Measurements from ENCODE around the gene FXYD4.
A peak's percentile ranks its signal among the peaks of the same experiment; 100 is the strongest.

DNA sequence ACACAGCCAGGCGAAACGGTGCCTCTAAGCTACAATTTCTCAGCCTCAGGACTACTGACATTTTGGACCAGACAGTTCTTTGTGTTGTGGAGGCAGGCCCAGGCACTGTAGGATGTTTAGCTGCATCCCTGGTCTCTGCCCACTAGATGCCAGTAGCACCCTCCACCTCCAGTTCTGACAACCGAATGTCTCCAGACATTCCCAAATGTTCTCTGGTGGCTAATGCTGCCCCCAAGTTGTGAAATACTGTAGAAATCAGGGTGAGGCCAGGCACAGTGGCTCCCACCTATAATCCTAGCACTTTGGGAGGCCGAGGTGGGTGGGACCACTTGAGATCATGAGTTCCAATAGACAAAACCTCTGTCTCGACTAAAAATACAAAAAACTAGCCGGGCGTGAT lies 19.3 kb downstream of the FXYD4 start:
- TF ChIP-seq, protein P1, sequence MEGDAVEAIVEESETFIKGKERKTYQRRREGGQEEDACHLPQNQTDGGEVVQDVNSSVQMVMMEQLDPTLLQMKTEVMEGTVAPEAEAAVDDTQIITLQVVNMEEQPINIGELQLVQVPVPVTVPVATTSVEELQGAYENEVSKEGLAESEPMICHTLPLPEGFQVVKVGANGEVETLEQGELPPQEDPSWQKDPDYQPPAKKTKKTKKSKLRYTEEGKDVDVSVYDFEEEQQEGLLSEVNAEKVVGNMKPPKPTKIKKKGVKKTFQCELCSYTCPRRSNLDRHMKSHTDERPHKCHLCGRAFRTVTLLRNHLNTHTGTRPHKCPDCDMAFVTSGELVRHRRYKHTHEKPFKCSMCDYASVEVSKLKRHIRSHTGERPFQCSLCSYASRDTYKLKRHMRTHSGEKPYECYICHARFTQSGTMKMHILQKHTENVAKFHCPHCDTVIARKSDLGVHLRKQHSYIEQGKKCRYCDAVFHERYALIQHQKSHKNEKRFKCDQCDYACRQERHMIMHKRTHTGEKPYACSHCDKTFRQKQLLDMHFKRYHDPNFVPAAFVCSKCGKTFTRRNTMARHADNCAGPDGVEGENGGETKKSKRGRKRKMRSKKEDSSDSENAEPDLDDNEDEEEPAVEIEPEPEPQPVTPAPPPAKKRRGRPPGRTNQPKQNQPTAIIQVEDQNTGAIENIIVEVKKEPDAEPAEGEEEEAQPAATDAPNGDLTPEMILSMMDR (IDR thresholded peaks at IDR 0.05) = peak; percentile 67
- TF ChIP-seq EP300 (IDR thresholded peaks at IDR 0.05; ENCODE audit: borderline replicate concordance in 1 of 2, low read depth in 1 of 2, low read length in 1 of 2) (no peak), POLR2AphosphoS5 (IDR thresholded peaks at IDR 0.05; ENCODE audit: low read depth, low read length) (no peak), RAD21 (IDR thresholded peaks at IDR 0.05; ENCODE audit: low read length) (peak; percentile 72), ELF1 (IDR thresholded peaks at IDR 0.05) (no peak), GABPA (IDR thresholded peaks at IDR 0.05; ENCODE audit: low read depth) (no peak), NRF1 (IDR thresholded peaks at IDR 0.05; ENCODE audit: low read depth, low read length) (no peak), JUND (IDR thresholded peaks at IDR 0.05) (no peak), EZH2phosphoT487 (IDR thresholded peaks at IDR 0.05; ENCODE audit: borderline replicate concordance, low read depth) (no peak), SMC3 (IDR thresholded peaks at IDR 0.05; ENCODE audit: low read depth, low read length) (peak; percentile 48), NFIC (IDR thresholded peaks at IDR 0.05; ENCODE audit: borderline replicate concordance) (no peak), TCF12 (IDR thresholded peaks at IDR 0.05) (no peak)
- TF ChIP-seq, protein P2, sequence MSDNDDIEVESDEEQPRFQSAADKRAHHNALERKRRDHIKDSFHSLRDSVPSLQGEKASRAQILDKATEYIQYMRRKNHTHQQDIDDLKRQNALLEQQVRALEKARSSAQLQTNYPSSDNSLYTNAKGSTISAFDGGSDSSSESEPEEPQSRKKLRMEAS (IDR thresholded peaks at IDR 0.05; ENCODE audit: low read depth) = no peak
- TF ChIP-seq, protein P3, sequence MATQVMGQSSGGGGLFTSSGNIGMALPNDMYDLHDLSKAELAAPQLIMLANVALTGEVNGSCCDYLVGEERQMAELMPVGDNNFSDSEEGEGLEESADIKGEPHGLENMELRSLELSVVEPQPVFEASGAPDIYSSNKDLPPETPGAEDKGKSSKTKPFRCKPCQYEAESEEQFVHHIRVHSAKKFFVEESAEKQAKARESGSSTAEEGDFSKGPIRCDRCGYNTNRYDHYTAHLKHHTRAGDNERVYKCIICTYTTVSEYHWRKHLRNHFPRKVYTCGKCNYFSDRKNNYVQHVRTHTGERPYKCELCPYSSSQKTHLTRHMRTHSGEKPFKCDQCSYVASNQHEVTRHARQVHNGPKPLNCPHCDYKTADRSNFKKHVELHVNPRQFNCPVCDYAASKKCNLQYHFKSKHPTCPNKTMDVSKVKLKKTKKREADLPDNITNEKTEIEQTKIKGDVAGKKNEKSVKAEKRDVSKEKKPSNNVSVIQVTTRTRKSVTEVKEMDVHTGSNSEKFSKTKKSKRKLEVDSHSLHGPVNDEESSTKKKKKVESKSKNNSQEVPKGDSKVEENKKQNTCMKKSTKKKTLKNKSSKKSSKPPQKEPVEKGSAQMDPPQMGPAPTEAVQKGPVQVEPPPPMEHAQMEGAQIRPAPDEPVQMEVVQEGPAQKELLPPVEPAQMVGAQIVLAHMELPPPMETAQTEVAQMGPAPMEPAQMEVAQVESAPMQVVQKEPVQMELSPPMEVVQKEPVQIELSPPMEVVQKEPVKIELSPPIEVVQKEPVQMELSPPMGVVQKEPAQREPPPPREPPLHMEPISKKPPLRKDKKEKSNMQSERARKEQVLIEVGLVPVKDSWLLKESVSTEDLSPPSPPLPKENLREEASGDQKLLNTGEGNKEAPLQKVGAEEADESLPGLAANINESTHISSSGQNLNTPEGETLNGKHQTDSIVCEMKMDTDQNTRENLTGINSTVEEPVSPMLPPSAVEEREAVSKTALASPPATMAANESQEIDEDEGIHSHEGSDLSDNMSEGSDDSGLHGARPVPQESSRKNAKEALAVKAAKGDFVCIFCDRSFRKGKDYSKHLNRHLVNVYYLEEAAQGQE (IDR thresholded peaks at IDR 0.05; ENCODE audit: low read depth, low read length) = no peak
